GM12878 (cell line): Measurements from ENCODE around the gene EEF1E1. TPM values are rescaled to one million over a fixed set of nuclear protein-coding genes. Genes with fewer than 3 reads are reported as not detected.

Source experiments
- ATAC-seq: fragments of 200-7000 bp; cut with Tn5 transposase; 3 replicates; pipeline ENCODE4 v1.9.1; 2020; ENCODE audit warnings: mild to moderate bottlenecking, moderate library complexity
- BruUV-seq: library from RNA; stranded (reverse); fragments of 400-500 nt; replicated peaks from 2 replicates; lab custom pipeline; 2021; lab: Mats Ljungman, UMichigan
- CTCF ChIA-PET: fragments of 300-600 bp; sonication (Branson Sonifier 250); formaldehyde crosslinking; extraction: SDS; loops from one replicate; lab custom pipeline; 2021; ENCODE audit warnings: inconsistent platforms; lab: Yijun Ruan, JAX
- POLR2A ChIA-PET: fragments of 350-600 bp; formaldehyde crosslinking; extraction: SDS; loops from one replicate; lab custom pipeline; 2021; ENCODE audit warnings: inconsistent platforms; lab: Charles Lee
- RAD21 ChIA-PET: fragments of 300-600 bp; sonication (Branson Sonifier 250); formaldehyde crosslinking; loops from one replicate; lab custom pipeline; 2023; ENCODE audit warnings: antibody characterized with exemption; ENCODE audit not compliant: unreplicated experiment; lab: Charles Lee
- SMC1A ChIA-PET: fragments of 300-600 bp; sonication (Branson Sonifier 250); formaldehyde crosslinking; loops from one replicate; lab custom pipeline; 2023; ENCODE audit not compliant: unreplicated experiment, uncharacterized antibody; lab: Charles Lee
- DNase-seq: peaks from one replicate; pipeline ENCODE4 v3.0.0-alpha.2; 2011; ENCODE audit warnings: low read depth, low spot score
- FAIRE-seq: peaks from 3 replicates; lab custom pipeline; 2011; peaks lifted over from hg19 to GRCh38; lab: Jason Lieb, UNC
- H2AFZ ChIP-seq: 2 replicates; pipeline ENCODE4 v1.6.0; 2011; ENCODE audit warnings: low read depth, low read length, control low read depth; ENCODE audit not compliant: control insufficient read depth
- H3K27ac ChIP-seq: 2 replicates; pipeline ENCODE4 v1.5.1; 2011; ENCODE audit warnings: control low read depth; ENCODE audit not compliant: control insufficient read depth, insufficient read depth
- H3K27me3 ChIP-seq, 2 experiments: replicated peaks in 1 of 2; 2 replicates each; pipeline versions ENCODE4 v1.6.0 to v1.6.1; 2011; ENCODE audit warnings: low read length in 1 of 2; ENCODE audit not compliant: control insufficient read depth in 2 of 2, insufficient read depth in 2 of 2
- H3K36me3 ChIP-seq, 2 experiments: 2 replicates each; pipeline ENCODE4 v1.5.1; 2011; ENCODE audit warnings: low read length in 1 of 2; ENCODE audit not compliant: control insufficient read depth in 2 of 2, insufficient read depth in 2 of 2
- H3K4me1 ChIP-seq: 2 replicates; pipeline ENCODE4 v1.6.1; 2011; ENCODE audit warnings: mild to moderate bottlenecking, low read length, moderate library complexity, mixed read lengths; ENCODE audit not compliant: control insufficient read depth, insufficient read depth
- H3K4me2 ChIP-seq: 2 replicates; pipeline ENCODE4 v1.6.0; 2011; ENCODE audit warnings: control low read depth; ENCODE audit not compliant: control insufficient read depth, insufficient read depth
- H3K4me3 ChIP-seq: fragments of 200-600 bp; sonication (generic); 2 replicates; pipeline ENCODE4 v1.5.1; 2016
- H3K79me2 ChIP-seq: 2 replicates; pipeline ENCODE4 v1.6.0; 2011; ENCODE audit warnings: low read length; ENCODE audit not compliant: control insufficient read depth, insufficient read depth
- H3K9ac ChIP-seq: 2 replicates; pipeline ENCODE4 v1.8.0; 2011; ENCODE audit warnings: low read length, control low read depth, mixed read lengths; ENCODE audit not compliant: control insufficient read depth, insufficient read depth
- H3K9me3 ChIP-seq: replicated peaks from 3 replicates; pipeline ENCODE4 v1.5.1; 2011; ENCODE audit warnings: mild to moderate bottlenecking, low read length; ENCODE audit not compliant: control insufficient read depth, insufficient read depth
- H4K20me1 ChIP-seq: 2 replicates; pipeline ENCODE4 v1.6.0; 2011; ENCODE audit not compliant: control insufficient read depth, insufficient read depth
- ASH2L ChIP-seq: fragments of 300-600, 200-600 bp; sonication (generic); IDR thresholded peaks from 2 replicates; pipeline ENCODE4 v1.6.1; 2017; ENCODE audit warnings: low read depth, mild to moderate bottlenecking, borderline replicate concordance
- ATF2 ChIP-seq: IDR thresholded peaks from 2 replicates; pipeline ENCODE4 v1.6.1; 2012; ENCODE audit warnings: low read length, inconsistent platforms
- CREB1 ChIP-seq: IDR thresholded peaks from 2 replicates; pipeline ENCODE4 v1.6.1; 2012; ENCODE audit warnings: low read depth, mild to moderate bottlenecking, inconsistent platforms
- NR2C1 ChIP-seq: fragments of 450-650 bp; IDR thresholded peaks from 2 replicates; pipeline ENCODE4 v1.6.1; 2017; ENCODE audit warnings: antibody characterized with exemption, mild to moderate bottlenecking, moderate library complexity
- PAX8 ChIP-seq: fragments of 450-650 bp; IDR thresholded peaks from 2 replicates; pipeline ENCODE4 v1.6.1; 2017; ENCODE audit warnings: mild to moderate bottlenecking, moderate library complexity
- PKNOX1 ChIP-seq: fragments of 450-650 bp; IDR thresholded peaks from 2 replicates; pipeline ENCODE4 v1.6.1; 2016; ENCODE audit warnings: mild to moderate bottlenecking
- POU2F2 ChIP-seq: IDR thresholded peaks from 3 replicates; pipeline ENCODE4 v1.6.1; 2011; ENCODE audit warnings: low read depth, mild to moderate bottlenecking, low read length, borderline replicate concordance
- SMARCA5 ChIP-seq: fragments of 450-650 bp; IDR thresholded peaks from 2 replicates; pipeline ENCODE4 v1.6.1; 2017; ENCODE audit warnings: mild to moderate bottlenecking
- SRF ChIP-seq, 2 experiments: IDR thresholded peaks; 2 replicates each; pipeline ENCODE4 v1.6.1; 2011; ENCODE audit warnings: low read depth in 2 of 2, low read length in 2 of 2, mild to moderate bottlenecking in 1 of 2, moderate library complexity in 1 of 2
- ZNF207 ChIP-seq: fragments of 450-650 bp; IDR thresholded peaks from 2 replicates; pipeline ENCODE4 v1.6.1; 2014; ENCODE audit warnings: antibody characterized with exemption, mild to moderate bottlenecking, borderline replicate concordance
- WGBS: methylation state at CpG from one replicate; pipeline ENCODE4 v1.1.6; 2016; ENCODE audit warnings: low lambda C conversion rate; ENCODE audit not compliant: insufficient replicate concordance, insufficient coverage; ENCODE audit errors: missing lambda C conversion rate; 5-methylcytosine and 5-hydroxymethylcytosine counted together
- in situ Hi-C: fragments of 300-500 bp; cut with MboI; formaldehyde crosslinking; loops from 9 replicates; pipeline ENCODE4 v1.14.3; 2018; ENCODE audit warnings: mixed read lengths
- intact Hi-C: fragments of 100-400 bp; cut with micrococcal nuclease; formaldehyde crosslinking; loops from one replicate; pipeline ENCODE4 v1.14.2; 2022; ENCODE audit not compliant: unreplicated experiment
- polyA plus RNA-seq, 11 experiments: library from polyadenylated mRNA; depleted of rRNA in 4 of 11; unstranded in 6 of 11; stranded (reverse) in 5 of 11; fragments of >200 nt; fragmentation: Nextera tagmentation in 4 of 11; fragmentation: Illumina TruSeq in 1 of 11; extraction: Ambion mirVana in 4 of 11; extraction: Trizol in 1 of 11; gene quantifications; 1 replicate in 1 of 11; 2 replicates in 10 of 11; pipeline versions ENCODE4 v1.2.1 to v1.2.3, GENCODE V29; 2011 to 2016; ENCODE audit warnings: inconsistent platforms in 2 of 11, missing spikeins in 2 of 11, low read depth in 1 of 11
- total RNA-seq, 4 experiments: library from RNA; depleted of rRNA in 3 of 4; stranded (reverse); fragments of >200 nt in 3 of 4; fragmentation: Illumina TruSeq in 1 of 4; extraction: Trizol in 1 of 4; gene quantifications; 2 replicates each; pipeline versions ENCODE4 v1.2.1 to v1.2.3, GENCODE V29; 2013 to 2021
- TF ChIP-seq, protein P1 (sequence below): fragments of 450-650 bp; IDR thresholded peaks from 2 replicates; pipeline ENCODE4 v1.6.1; 2017; ENCODE audit warnings: low read depth, mild to moderate bottlenecking, moderate library complexity
- TF ChIP-seq, protein P2 (sequence below): IDR thresholded peaks from 2 replicates; pipeline ENCODE4 v1.6.1; 2012; ENCODE audit warnings: improper control_type of control experiment, low read depth, low read length; ENCODE audit not compliant: insufficient replicate concordance

Gene EEF1E1
- total and polyA plus RNA-seq, 10 of the 15 experiments (the other 5 are each of a cell fraction or from before 2014, with no cell fraction given), result 55.3 to 668 (median 121) TPM

DNA sequence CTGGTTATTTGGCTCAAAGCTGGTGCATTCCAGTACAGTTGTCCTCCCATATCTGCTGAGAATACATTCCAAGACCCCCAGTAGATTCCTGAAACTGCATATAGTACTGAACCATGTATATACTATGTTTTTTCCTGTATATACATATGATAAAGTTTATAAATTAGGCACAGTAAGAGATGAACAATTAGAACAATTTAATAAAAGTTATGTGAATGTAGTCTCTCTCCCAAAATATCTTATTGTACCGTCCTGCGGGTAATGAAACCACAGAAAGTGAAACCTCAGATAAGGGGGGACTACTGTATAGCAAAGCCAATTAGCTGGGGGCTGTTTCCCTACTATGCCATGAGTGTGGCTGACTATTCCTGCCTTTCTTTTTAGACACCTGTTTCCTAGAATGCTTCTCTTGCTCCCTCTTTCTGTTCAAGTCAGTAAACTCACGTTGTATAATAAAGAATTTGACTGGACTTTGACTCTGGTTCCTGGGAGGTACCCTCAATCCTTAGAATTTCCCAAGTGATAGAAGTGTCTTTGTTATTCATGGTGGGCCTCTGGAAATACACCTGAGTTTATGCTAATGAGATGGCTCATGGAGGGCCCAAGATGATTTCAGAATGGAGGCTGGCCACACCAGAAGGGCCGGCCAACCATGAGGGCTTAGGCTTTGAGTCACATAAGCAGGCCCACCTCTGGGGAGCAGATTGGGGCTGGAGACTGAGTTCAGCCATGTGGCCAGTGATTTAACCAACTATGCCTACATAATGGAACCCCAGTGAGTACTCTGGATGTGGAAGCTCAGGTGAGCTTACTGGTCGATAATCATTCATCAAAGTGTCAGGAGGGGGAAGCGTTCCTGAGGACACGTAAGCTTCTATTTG lies 37.5 kb downstream of the EEF1E1 start:
- Histone ChIP-seq H4K20me1 (no peaks in the 10 kb centered on the region), H3K36me3 (peaks cover 0 to 3% of the 10 kb centered on the region in 2 experiments; a peak in 1 of 4 replicates), H3K27me3 (no peaks in the 10 kb centered on the region), H3K79me2 (peaks cover 11% of the 10 kb centered on the region), H3K9ac (peak overlapping the region; percentile 79), H2AFZ (peak overlapping the region; percentile 87), H3K4me3 (peak overlapping the region; percentile 15; the same call in 1 of the 2 replicates), H3K27ac (peak overlapping the region; percentile 91), H3K4me2 (peak overlapping the region; percentile 70), H3K4me1 (peaks cover 20% of the 10 kb centered on the region), H3K9me3 (no peaks in the 10 kb centered on the region)
- POLR2A ChIA-PET, result interaction anchor here (0.6 to 3.0 kb wide), 3 partner anchors 9 to 157 kb away, joined by 3 to 21 read pairs (median 4); partner anchors contain the start of gene EEF1E1
- 8% methylated on average over 7 of the region's 7 CpGs for WGBS
- DNase-seq (no peak), ATAC-seq (peak; percentile 12; the same call in 2 of the 3 replicates), FAIRE-seq (no peak)
- intact Hi-C loops (loop anchor here (2.0 to 5.0 kb wide), 3 partner anchors 38 to 168 kb away; partner anchors contain the start of gene EEF1E1), in situ Hi-C loops (no loop called here)
- CTCF ChIA-PET, result interaction anchor here (0.7 to 3.8 kb wide), 6 partner anchors 14 to 948 kb away, joined by 3 to 20 read pairs (median 3); no protein-coding TSS in a partner anchor
- SMC1A ChIA-PET, result interaction anchor here (0.5 to 4.4 kb wide), 10 partner anchors 8 to 1363 kb away, joined by 3 to 14 read pairs (median 3); partner anchors contain the start of gene EEF1E1
- BruUV-seq, result TSS peak; percentile 86
- RAD21 ChIA-PET, result interaction anchor here (0.8 to 2.7 kb wide), 10 partner anchors 9 to 754 kb away, joined by 3 to 20 read pairs (median 3); partner anchors contain the start of gene EEF1E1
- no peak for TF ChIP-seq ZNF207
- no peak for TF ChIP-seq POU2F2
- TF ChIP-seq PKNOX1, result no peak
- TF ChIP-seq ASH2L, result no peak
- TF ChIP-seq NR2C1, result no peak
- no peak; the same call in 1 of the 2 replicates for TF ChIP-seq PAX8
- TF ChIP-seq, protein P1, sequence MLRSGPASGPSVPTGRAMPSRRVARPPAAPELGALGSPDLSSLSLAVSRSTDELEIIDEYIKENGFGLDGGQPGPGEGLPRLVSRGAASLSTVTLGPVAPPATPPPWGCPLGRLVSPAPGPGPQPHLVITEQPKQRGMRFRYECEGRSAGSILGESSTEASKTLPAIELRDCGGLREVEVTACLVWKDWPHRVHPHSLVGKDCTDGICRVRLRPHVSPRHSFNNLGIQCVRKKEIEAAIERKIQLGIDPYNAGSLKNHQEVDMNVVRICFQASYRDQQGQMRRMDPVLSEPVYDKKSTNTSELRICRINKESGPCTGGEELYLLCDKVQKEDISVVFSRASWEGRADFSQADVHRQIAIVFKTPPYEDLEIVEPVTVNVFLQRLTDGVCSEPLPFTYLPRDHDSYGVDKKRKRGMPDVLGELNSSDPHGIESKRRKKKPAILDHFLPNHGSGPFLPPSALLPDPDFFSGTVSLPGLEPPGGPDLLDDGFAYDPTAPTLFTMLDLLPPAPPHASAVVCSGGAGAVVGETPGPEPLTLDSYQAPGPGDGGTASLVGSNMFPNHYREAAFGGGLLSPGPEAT, result no peak
- TF ChIP-seq SMARCA5, result peak; percentile 7; the same call in 1 of the 2 replicates
- TF ChIP-seq ATF2, result 0 out of 2 replicates have a peak, but pooled peaks have one; percentile 24
- TF ChIP-seq, protein P2, sequence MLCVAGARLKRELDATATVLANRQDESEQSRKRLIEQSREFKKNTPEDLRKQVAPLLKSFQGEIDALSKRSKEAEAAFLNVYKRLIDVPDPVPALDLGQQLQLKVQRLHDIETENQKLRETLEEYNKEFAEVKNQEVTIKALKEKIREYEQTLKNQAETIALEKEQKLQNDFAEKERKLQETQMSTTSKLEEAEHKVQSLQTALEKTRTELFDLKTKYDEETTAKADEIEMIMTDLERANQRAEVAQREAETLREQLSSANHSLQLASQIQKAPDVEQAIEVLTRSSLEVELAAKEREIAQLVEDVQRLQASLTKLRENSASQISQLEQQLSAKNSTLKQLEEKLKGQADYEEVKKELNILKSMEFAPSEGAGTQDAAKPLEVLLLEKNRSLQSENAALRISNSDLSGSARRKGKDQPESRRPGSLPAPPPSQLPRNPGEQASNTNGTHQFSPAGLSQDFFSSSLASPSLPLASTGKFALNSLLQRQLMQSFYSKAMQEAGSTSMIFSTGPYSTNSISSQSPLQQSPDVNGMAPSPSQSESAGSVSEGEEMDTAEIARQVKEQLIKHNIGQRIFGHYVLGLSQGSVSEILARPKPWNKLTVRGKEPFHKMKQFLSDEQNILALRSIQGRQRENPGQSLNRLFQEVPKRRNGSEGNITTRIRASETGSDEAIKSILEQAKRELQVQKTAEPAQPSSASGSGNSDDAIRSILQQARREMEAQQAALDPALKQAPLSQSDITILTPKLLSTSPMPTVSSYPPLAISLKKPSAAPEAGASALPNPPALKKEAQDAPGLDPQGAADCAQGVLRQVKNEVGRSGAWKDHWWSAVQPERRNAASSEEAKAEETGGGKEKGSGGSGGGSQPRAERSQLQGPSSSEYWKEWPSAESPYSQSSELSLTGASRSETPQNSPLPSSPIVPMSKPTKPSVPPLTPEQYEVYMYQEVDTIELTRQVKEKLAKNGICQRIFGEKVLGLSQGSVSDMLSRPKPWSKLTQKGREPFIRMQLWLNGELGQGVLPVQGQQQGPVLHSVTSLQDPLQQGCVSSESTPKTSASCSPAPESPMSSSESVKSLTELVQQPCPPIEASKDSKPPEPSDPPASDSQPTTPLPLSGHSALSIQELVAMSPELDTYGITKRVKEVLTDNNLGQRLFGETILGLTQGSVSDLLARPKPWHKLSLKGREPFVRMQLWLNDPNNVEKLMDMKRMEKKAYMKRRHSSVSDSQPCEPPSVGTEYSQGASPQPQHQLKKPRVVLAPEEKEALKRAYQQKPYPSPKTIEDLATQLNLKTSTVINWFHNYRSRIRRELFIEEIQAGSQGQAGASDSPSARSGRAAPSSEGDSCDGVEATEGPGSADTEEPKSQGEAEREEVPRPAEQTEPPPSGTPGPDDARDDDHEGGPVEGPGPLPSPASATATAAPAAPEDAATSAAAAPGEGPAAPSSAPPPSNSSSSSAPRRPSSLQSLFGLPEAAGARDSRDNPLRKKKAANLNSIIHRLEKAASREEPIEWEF, result no peak
- TF ChIP-seq SRF (IDR thresholded peaks at IDR 0.05; ENCODE audit: low read depth in 2 of 2, low read length in 2 of 2), result no peak
- TF ChIP-seq CREB1, result no peak
